Fibroblast of lung (primary cell): ENCODE results near the gene DLL4. TPM values are rescaled to one million over a fixed set of nuclear protein-coding genes. Genes with fewer than 3 reads are reported as not detected.
A peak's percentile ranks its signal among the peaks of the same experiment; 100 is the strongest.

Source experiments
- DNase-seq, 2 donors: peaks; one replicate each; pipeline versions ENCODE4 v3.0.0 to v3.0.0-alpha.2; 2010; ENCODE audit warnings: low read depth in 2 of 2
- H2AFZ ChIP-seq: 2 replicates; pipeline ENCODE4 v1.5.1; 2012; ENCODE audit warnings: low read length, control low read depth, inconsistent platforms
- H3K27ac ChIP-seq: 2 replicates; pipeline ENCODE4 v1.5.1; 2011; ENCODE audit warnings: low read length, control low read depth; ENCODE audit not compliant: insufficient read depth
- H3K27me3 ChIP-seq: 2 replicates; pipeline ENCODE4 v1.5.1; 2011; ENCODE audit warnings: mild to moderate bottlenecking, low read length; ENCODE audit not compliant: control insufficient read depth, insufficient read depth
- H3K36me3 ChIP-seq: 2 replicates; pipeline ENCODE4 v1.5.1; 2011; ENCODE audit warnings: low read length; ENCODE audit not compliant: control insufficient read depth, insufficient read depth
- H3K4me1 ChIP-seq: 2 replicates; pipeline ENCODE4 v1.5.1; 2011; ENCODE audit warnings: low read length; ENCODE audit not compliant: control insufficient read depth, insufficient read depth; ENCODE audit errors: extremely low read depth
- H3K4me2 ChIP-seq: 2 replicates; pipeline ENCODE4 v1.5.1; 2011; ENCODE audit warnings: low read length, control low read depth; ENCODE audit not compliant: insufficient read depth; ENCODE audit errors: extremely low read depth
- H3K4me3 ChIP-seq, 4 experiments: fragments of 200-600 bp in 1 of 4; sonication (generic) in 1 of 4; replicated peaks in 1 of 4; 2 replicates each; pipeline ENCODE4 v1.5.1; 2011 to 2016; ENCODE audit warnings: low read length in 4 of 4, low read depth in 3 of 4, mild to moderate bottlenecking in 3 of 4, control low read depth in 2 of 4, inconsistent platforms in 1 of 4, mixed read lengths in 1 of 4; ENCODE audit not compliant: insufficient read depth in 1 of 4; ENCODE audit errors: control extremely low read depth in 1 of 4
- H3K79me2 ChIP-seq: 2 replicates; pipeline ENCODE4 v1.5.1; 2012; ENCODE audit warnings: mild to moderate bottlenecking, low read length, inconsistent platforms; ENCODE audit not compliant: control insufficient read depth, insufficient read depth
- H3K9ac ChIP-seq: 2 replicates; pipeline ENCODE4 v1.5.1; 2011; ENCODE audit warnings: mild to moderate bottlenecking, low read length, control low read depth; ENCODE audit not compliant: insufficient read depth
- H3K9me3 ChIP-seq: 2 replicates; pipeline ENCODE4 v1.5.1; 2012; ENCODE audit warnings: low read depth, low read length; ENCODE audit not compliant: control insufficient read depth, insufficient read depth
- H4K20me1 ChIP-seq: 2 replicates; pipeline ENCODE4 v1.5.1; 2011; ENCODE audit warnings: low read length; ENCODE audit not compliant: control insufficient read depth, insufficient read depth; ENCODE audit errors: extremely low read depth
- CTCF ChIP-seq, 2 donors: IDR thresholded peaks in 1 of 2; conservative IDR thresholded peaks in 1 of 2; 1 replicate in 1 of 2; 2 replicates in 1 of 2; pipeline ENCODE4 v1.5.1; 2011 to 2012; ENCODE audit warnings: low read length in 2 of 2, control low read depth in 1 of 2, inconsistent platforms in 1 of 2, low read depth in 1 of 2, mild to moderate bottlenecking in 1 of 2
- EZH2 ChIP-seq: IDR thresholded peaks from 2 replicates; pipeline ENCODE4 v1.5.1; 2012; ENCODE audit warnings: low read length, control low read depth, mild to moderate bottlenecking; ENCODE audit errors: missing control alignments
- polyA plus RNA-seq, 2 donors: library from polyadenylated mRNA; depleted of rRNA in 1 of 2; stranded (reverse) in 1 of 2; unstranded in 1 of 2; fragments of >200 nt; gene quantifications; 2 replicates each; pipeline ENCODE4 v1.2.1, GENCODE V29; 2011 to 2012; ENCODE audit warnings: missing spikeins in 1 of 2
- total RNA-seq: library from RNA; depleted of rRNA; stranded (reverse); fragments of >200 nt; gene quantifications from 2 replicates; pipeline ENCODE4 v1.2.1, GENCODE V29; 2014

Gene DLL4
- total and polyA plus RNA-seq, 2 donors (not counting 1 experiment from before 2014, with no cell fraction given), result under 0.01 to 0.18 TPM

GRCh38 chr15:40906991-40907802 lies 21.9 kb upstream of the DLL4 start:
- H3K4me3 ChIP-seq, result peak overlapping the region; percentile 29 to 54 (median 38)
- H2AFZ ChIP-seq, result no peak overlapping the region
- H4K20me1 ChIP-seq, result no peaks in the 10 kb centered on the region
- TF ChIP-seq CTCF (conservative IDR thresholded peaks at IDR 0.05 in 1 of 2, IDR thresholded peaks at IDR 0.05 in 1 of 2; ENCODE audit: low read depth in 1 of 2, low read length in 2 of 2) (no peak), EZH2 (no peak)
- H3K4me2 ChIP-seq, result peak overlapping the region; percentile 75
- H3K79me2 ChIP-seq, result peaks cover 4% of the 10 kb centered on the region
- H3K27ac ChIP-seq, result peak overlapping the region; percentile 90
- no peaks in the 10 kb centered on the region for H3K27me3 ChIP-seq
- H3K9ac ChIP-seq, result peak overlapping the region; percentile 63
- peaks cover 24% of the 10 kb centered on the region for H3K4me1 ChIP-seq
- H3K9me3 ChIP-seq, result no peaks in the 10 kb centered on the region
- peak in 1 of 2 donors; percentile 51 for DNase-seq
- H3K36me3 ChIP-seq, result peaks cover 17% of the 10 kb centered on the region

- Histone ChIP-seq H3K36me3 (peaks cover 10% of the 10 kb centered on the region), H2AFZ (no peak overlapping the region), H3K79me2 (no peaks in the 10 kb centered on the region), H3K9ac (no peak overlapping the region), H3K27me3 (no peaks in the 10 kb centered on the region), H3K27ac (no peak overlapping the region), H4K20me1 (no peaks in the 10 kb centered on the region), H3K4me3 (no peak overlapping the region), H3K4me2 (no peak overlapping the region), H3K9me3 (no peaks in the 10 kb centered on the region), H3K4me1 (peaks cover 24% of the 10 kb centered on the region)
- TF ChIP-seq EZH2, result no peak
- no peak for TF ChIP-seq CTCF (conservative IDR thresholded peaks at IDR 0.05 in 1 of 2, IDR thresholded peaks at IDR 0.05 in 1 of 2; ENCODE audit: low read depth in 1 of 2, low read length in 2 of 2)
- no peak for DNase-seq
Measured at GRCh38 chr15:40908095-40908494, 21.0 kb upstream of the DLL4 start.

GRCh38 chr15:40909662-40910630 lies 19.2 kb upstream of the DLL4 start:
- Histone ChIP-seq H3K27ac (no peak overlapping the region), H3K9ac (no peak overlapping the region), H4K20me1 (no peaks in the 10 kb centered on the region), H3K27me3 (no peaks in the 10 kb centered on the region), H3K4me2 (no peak overlapping the region), H3K4me1 (peaks cover 17% of the 10 kb centered on the region), H3K9me3 (no peaks in the 10 kb centered on the region), H3K79me2 (no peaks in the 10 kb centered on the region), H2AFZ (no peak overlapping the region), H3K4me3 (no peak overlapping the region), H3K36me3 (no peaks in the 10 kb centered on the region)
- DNase-seq, result no peak
- no peak for TF ChIP-seq EZH2
